GM12878 (cell line): ENCODE data around the gene SUPT3H. TPM values are rescaled to one million over a fixed set of nuclear protein-coding genes. Genes with fewer than 3 reads are reported as not detected.

ENCODE experiments used
- CBX3 ChIP-seq: fragments of 200-600 bp; sonication (generic); IDR thresholded peaks from 2 replicates; pipeline ENCODE4 v1.6.1; 2016; ENCODE audit warnings: low read depth, borderline replicate concordance
- ETV6 ChIP-seq, 2 experiments: fragments of 450-650 bp in 1 of 2; IDR thresholded peaks in 1 of 2; conservative IDR thresholded peaks in 1 of 2; 2 replicates each; pipeline ENCODE4 v1.6.1; 2014; ENCODE audit warnings: antibody characterized with exemption in 1 of 2, borderline replicate concordance in 1 of 2, low read depth in 1 of 2, mild to moderate bottlenecking in 1 of 2, moderate library complexity in 1 of 2
- EZH2 ChIP-seq: IDR thresholded peaks from 2 replicates; pipeline ENCODE4 v1.6.1; 2012; ENCODE audit warnings: low read depth, mild to moderate bottlenecking, control low read depth, inconsistent platforms, low read length, borderline replicate concordance; ENCODE audit not compliant: control insufficient read depth
- GATAD2B ChIP-seq: fragments of 450-650 bp; conservative IDR thresholded peaks from 2 replicates; pipeline ENCODE4 v1.6.1; 2017; ENCODE audit warnings: low read depth, mild to moderate bottlenecking, moderate library complexity
- HDAC6 ChIP-seq: fragments of 200-600 bp; sonication (generic); IDR thresholded peaks from one replicate; pipeline ENCODE4 v1.8.0; 2017; ENCODE audit warnings: antibody characterized with exemption; ENCODE audit not compliant: unreplicated experiment
- JUNB ChIP-seq: IDR thresholded peaks from 2 replicates; pipeline ENCODE4 v1.6.1; 2016; ENCODE audit warnings: antibody characterized with exemption, mild to moderate bottlenecking
- MTA3 ChIP-seq: IDR thresholded peaks from 2 replicates; pipeline ENCODE4 v1.6.1; 2012; ENCODE audit warnings: low read length, inconsistent platforms, borderline replicate concordance
- MXI1 ChIP-seq: fragments of 150-350 bp; IDR thresholded peaks from 2 replicates; pipeline ENCODE4 v1.6.1; 2011; ENCODE audit warnings: low read depth, mild to moderate bottlenecking, inconsistent platforms, low read length, improper control_type of control experiment
- MYB ChIP-seq: fragments of 150-350 bp; IDR thresholded peaks from 2 replicates; pipeline ENCODE4 v1.6.1; 2014; ENCODE audit warnings: mild to moderate bottlenecking, low read depth, low read length, borderline replicate concordance
- NBN ChIP-seq: fragments of 450-650 bp; IDR thresholded peaks from 2 replicates; pipeline ENCODE4 v1.6.1; 2016
- NR2C1 ChIP-seq: fragments of 450-650 bp; IDR thresholded peaks from 2 replicates; pipeline ENCODE4 v1.6.1; 2017; ENCODE audit warnings: antibody characterized with exemption, mild to moderate bottlenecking, moderate library complexity
- POU2F2 ChIP-seq: IDR thresholded peaks from 3 replicates; pipeline ENCODE4 v1.6.1; 2011; ENCODE audit warnings: low read depth, mild to moderate bottlenecking, low read length, borderline replicate concordance
- SREBF1 ChIP-seq: IDR thresholded peaks from 2 replicates; pipeline ENCODE4 v1.6.1; 2012; ENCODE audit warnings: mild to moderate bottlenecking, low read length
- ZNF207 ChIP-seq: fragments of 450-650 bp; IDR thresholded peaks from 2 replicates; pipeline ENCODE4 v1.6.1; 2014; ENCODE audit warnings: antibody characterized with exemption, mild to moderate bottlenecking, borderline replicate concordance
- polyA plus RNA-seq, 11 experiments: library from polyadenylated mRNA; depleted of rRNA in 4 of 11; unstranded in 6 of 11; stranded (reverse) in 5 of 11; fragments of >200 nt; fragmentation: Nextera tagmentation in 4 of 11; fragmentation: Illumina TruSeq in 1 of 11; extraction: Ambion mirVana in 4 of 11; extraction: Trizol in 1 of 11; gene quantifications; 1 replicate in 1 of 11; 2 replicates in 10 of 11; pipeline versions ENCODE4 v1.2.1 to v1.2.3, GENCODE V29; 2011 to 2016; ENCODE audit warnings: inconsistent platforms in 2 of 11, missing spikeins in 2 of 11, low read depth in 1 of 11
- total RNA-seq, 4 experiments: library from RNA; depleted of rRNA in 3 of 4; stranded (reverse); fragments of >200 nt in 3 of 4; fragmentation: Illumina TruSeq in 1 of 4; extraction: Trizol in 1 of 4; gene quantifications; 2 replicates each; pipeline versions ENCODE4 v1.2.1 to v1.2.3, GENCODE V29; 2013 to 2021
- TF ChIP-seq, protein P1 (sequence below): IDR thresholded peaks from 2 replicates; pipeline ENCODE4 v1.6.1; 2011; ENCODE audit warnings: borderline replicate concordance, low read depth, mild to moderate bottlenecking, moderate library complexity, low read length; ENCODE audit not compliant: insufficient read depth, poor library complexity, severe bottlenecking
- TF ChIP-seq, protein P2 (sequence below): fragments of 450-650 bp; IDR thresholded peaks from 2 replicates; pipeline ENCODE4 v1.6.1; 2014; ENCODE audit warnings: mild to moderate bottlenecking
- TF ChIP-seq, protein P3 (sequence below): fragments of 450-650 bp; conservative IDR thresholded peaks from 2 replicates; pipeline ENCODE4 v1.6.1; 2017; ENCODE audit warnings: mild to moderate bottlenecking, moderate library complexity
- TF ChIP-seq, protein P4 (sequence below): fragments of 450-650 bp; IDR thresholded peaks from 2 replicates; pipeline ENCODE4 v1.6.1; 2017; ENCODE audit warnings: mild to moderate bottlenecking, moderate library complexity
- TF ChIP-seq, protein P5 (sequence below): IDR thresholded peaks from 2 replicates; pipeline ENCODE4 v1.6.1; 2011; ENCODE audit warnings: low read depth, low read length, improper control_type of control experiment, borderline replicate concordance

The SUPT3H gene
- total and polyA plus RNA-seq, 10 of the 15 experiments (the other 5 are each of a cell fraction or from before 2014, with no cell fraction given), result 0.51 to 3.7 (median 2.0) TPM

DNA sequence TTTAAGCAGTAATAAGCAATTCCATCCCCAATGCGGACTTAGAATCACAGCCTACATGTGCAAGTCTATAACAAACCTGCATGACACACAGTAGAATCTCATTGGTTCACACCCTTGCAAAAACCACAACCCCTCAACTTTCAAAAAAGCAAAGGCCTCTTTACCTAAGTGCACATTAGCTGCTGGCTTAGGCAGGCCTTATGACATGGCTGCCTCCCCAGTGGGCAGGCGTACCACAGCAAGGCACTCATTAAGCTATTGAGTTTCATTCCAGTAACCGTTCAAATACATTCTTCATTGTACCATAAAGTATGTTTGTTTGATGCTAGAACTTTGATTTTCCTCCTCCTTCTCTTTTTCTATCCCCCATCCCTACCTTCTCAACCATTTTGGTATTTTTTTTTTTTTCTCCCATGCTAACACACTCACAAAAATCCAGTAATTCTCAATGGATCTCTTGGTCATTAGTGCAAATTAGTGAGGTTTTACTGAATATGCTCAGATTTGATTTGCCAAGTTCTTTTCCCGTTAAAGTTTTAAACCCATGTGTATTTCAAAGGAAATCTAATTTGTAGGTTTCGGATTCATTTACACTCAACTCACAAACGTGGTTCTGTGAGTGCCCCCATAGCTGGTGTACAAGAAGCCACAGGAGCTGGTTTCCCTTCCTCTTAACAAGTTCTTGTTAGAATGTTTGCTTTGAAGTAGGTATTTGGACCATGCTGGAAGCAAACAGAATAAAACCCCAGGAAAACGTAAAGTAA lies 510.0 kb downstream of the SUPT3H start (continued):
- TF ChIP-seq, protein P1, sequence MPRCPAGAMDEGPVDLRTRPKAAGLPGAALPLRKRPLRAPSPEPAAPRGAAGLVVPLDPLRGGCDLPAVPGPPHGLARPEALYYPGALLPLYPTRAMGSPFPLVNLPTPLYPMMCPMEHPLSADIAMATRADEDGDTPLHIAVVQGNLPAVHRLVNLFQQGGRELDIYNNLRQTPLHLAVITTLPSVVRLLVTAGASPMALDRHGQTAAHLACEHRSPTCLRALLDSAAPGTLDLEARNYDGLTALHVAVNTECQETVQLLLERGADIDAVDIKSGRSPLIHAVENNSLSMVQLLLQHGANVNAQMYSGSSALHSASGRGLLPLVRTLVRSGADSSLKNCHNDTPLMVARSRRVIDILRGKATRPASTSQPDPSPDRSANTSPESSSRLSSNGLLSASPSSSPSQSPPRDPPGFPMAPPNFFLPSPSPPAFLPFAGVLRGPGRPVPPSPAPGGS, result no peak
- TF ChIP-seq ETV6 (conservative IDR thresholded peaks at IDR 0.05 in 1 of 2, IDR thresholded peaks at IDR 0.05 in 1 of 2; ENCODE audit: borderline replicate concordance in 1 of 2, low read depth in 1 of 2) (peak in 1 of 2 experiments; percentile 69; a peak in 1 of 4 replicates), SREBF1 (no peak), POU2F2 (peak; percentile 35; the same call in 1 of the 3 replicates), EZH2 (no peak), GATAD2B (0 out of 2 replicates have a peak, but pooled peaks have one; percentile 25), CBX3 (no peak), JUNB (peak; percentile 63), NBN (peak; percentile 75; the same call in 1 of the 2 replicates), ZNF207 (no peak), NR2C1 (no peak), HDAC6 (no peak), MXI1 (no peak; the same call in 1 of the 2 replicates), MYB (no peak), MTA3 (0 out of 2 replicates have a peak, but pooled peaks have one; percentile 48)
- TF ChIP-seq, protein P2, sequence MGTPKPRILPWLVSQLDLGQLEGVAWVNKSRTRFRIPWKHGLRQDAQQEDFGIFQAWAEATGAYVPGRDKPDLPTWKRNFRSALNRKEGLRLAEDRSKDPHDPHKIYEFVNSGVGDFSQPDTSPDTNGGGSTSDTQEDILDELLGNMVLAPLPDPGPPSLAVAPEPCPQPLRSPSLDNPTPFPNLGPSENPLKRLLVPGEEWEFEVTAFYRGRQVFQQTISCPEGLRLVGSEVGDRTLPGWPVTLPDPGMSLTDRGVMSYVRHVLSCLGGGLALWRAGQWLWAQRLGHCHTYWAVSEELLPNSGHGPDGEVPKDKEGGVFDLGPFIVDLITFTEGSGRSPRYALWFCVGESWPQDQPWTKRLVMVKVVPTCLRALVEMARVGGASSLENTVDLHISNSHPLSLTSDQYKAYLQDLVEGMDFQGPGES, result no peak
- TF ChIP-seq, protein P3, sequence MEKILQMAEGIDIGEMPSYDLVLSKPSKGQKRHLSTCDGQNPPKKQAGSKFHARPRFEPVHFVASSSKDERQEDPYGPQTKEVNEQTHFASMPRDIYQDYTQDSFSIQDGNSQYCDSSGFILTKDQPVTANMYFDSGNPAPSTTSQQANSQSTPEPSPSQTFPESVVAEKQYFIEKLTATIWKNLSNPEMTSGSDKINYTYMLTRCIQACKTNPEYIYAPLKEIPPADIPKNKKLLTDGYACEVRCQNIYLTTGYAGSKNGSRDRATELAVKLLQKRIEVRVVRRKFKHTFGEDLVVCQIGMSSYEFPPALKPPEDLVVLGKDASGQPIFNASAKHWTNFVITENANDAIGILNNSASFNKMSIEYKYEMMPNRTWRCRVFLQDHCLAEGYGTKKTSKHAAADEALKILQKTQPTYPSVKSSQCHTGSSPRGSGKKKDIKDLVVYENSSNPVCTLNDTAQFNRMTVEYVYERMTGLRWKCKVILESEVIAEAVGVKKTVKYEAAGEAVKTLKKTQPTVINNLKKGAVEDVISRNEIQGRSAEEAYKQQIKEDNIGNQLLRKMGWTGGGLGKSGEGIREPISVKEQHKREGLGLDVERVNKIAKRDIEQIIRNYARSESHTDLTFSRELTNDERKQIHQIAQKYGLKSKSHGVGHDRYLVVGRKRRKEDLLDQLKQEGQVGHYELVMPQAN, result no peak
- TF ChIP-seq, protein P4, sequence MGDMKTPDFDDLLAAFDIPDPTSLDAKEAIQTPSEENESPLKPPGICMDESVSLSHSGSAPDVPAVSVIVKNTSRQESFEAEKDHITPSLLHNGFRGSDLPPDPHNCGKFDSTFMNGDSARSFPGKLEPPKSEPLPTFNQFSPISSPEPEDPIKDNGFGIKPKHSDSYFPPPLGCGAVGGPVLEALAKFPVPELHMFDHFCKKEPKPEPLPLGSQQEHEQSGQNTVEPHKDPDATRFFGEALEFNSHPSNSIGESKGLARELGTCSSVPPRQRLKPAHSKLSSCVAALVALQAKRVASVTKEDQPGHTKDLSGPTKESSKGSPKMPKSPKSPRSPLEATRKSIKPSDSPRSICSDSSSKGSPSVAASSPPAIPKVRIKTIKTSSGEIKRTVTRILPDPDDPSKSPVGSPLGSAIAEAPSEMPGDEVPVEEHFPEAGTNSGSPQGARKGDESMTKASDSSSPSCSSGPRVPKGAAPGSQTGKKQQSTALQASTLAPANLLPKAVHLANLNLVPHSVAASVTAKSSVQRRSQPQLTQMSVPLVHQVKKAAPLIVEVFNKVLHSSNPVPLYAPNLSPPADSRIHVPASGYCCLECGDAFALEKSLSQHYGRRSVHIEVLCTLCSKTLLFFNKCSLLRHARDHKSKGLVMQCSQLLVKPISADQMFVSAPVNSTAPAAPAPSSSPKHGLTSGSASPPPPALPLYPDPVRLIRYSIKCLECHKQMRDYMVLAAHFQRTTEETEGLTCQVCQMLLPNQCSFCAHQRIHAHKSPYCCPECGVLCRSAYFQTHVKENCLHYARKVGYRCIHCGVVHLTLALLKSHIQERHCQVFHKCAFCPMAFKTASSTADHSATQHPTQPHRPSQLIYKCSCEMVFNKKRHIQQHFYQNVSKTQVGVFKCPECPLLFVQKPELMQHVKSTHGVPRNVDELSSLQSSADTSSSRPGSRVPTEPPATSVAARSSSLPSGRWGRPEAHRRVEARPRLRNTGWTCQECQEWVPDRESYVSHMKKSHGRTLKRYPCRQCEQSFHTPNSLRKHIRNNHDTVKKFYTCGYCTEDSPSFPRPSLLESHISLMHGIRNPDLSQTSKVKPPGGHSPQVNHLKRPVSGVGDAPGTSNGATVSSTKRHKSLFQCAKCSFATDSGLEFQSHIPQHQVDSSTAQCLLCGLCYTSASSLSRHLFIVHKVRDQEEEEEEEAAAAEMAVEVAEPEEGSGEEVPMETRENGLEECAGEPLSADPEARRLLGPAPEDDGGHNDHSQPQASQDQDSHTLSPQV, result no peak
- TF ChIP-seq, protein P5, sequence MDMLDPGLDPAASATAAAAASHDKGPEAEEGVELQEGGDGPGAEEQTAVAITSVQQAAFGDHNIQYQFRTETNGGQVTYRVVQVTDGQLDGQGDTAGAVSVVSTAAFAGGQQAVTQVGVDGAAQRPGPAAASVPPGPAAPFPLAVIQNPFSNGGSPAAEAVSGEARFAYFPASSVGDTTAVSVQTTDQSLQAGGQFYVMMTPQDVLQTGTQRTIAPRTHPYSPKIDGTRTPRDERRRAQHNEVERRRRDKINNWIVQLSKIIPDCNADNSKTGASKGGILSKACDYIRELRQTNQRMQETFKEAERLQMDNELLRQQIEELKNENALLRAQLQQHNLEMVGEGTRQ, result no peak
